Putamen (tissue), 1 donor: Measurements from ENCODE around the gene NCAPG.
"Not testable (repeated sequence)": the region's sequence is repeated elsewhere in the genome, so short reads cannot be mapped to it uniquely, and the experiment has no call there.

Experiments
- DNase-seq: peaks from one replicate; pipeline ENCODE4 v3.0.0-alpha.2; 2016; ENCODE audit warnings: low spot score

The NCAPG gene

GRCh38 chr4:17788956-17789355 is 21.8 kb upstream of the NCAPG start:
- no peak for DNase-seq

- no peak for DNase-seq
Measured at GRCh38 chr4:17794730-17795129, 16.0 kb upstream of the NCAPG start.

GRCh38 chr4:17797808-17798207 is 13.0 kb upstream of the NCAPG start:
- DNase-seq, result no peak

- DNase-seq, result no peak
Measured at GRCh38 chr4:17805580-17806155, 5.1 kb upstream of the NCAPG start.

- no peak for DNase-seq
Measured at GRCh38 chr4:17807446-17807845, 3.3 kb upstream of the NCAPG start.

- no peak for DNase-seq
Measured at GRCh38 chr4:17809667-17810066, 1.1 kb upstream of the NCAPG start.

- DNase-seq, result no peak
Measured at GRCh38 chr4:17811078-17811603, 362 bp downstream of the NCAPG start.

- no peak for DNase-seq
Measured at GRCh38 chr4:17812125-17812524, 1.3 kb downstream of the NCAPG start.

GRCh38 chr4:17812801-17813200 is 2.0 kb downstream of the NCAPG start:
- DNase-seq, result no peak

- no peak for DNase-seq
Measured at GRCh38 chr4:17814140-17814539, 3.4 kb downstream of the NCAPG start.

- no peak for DNase-seq
Measured at GRCh38 chr4:17816142-17816541, 5.4 kb downstream of the NCAPG start.

GRCh38 chr4:17817027-17817426 is 6.2 kb downstream of the NCAPG start:
- peak; percentile 43 for DNase-seq

- no peak for DNase-seq
Measured at GRCh38 chr4:17823871-17824669, 13.3 kb downstream of the NCAPG start.

- no peak for DNase-seq
Measured at GRCh38 chr4:17846266-17846665, 35.5 kb downstream of the NCAPG start.

GRCh38 chr4:17850295-17850694 is 39.5 kb downstream of the NCAPG start:
- DNase-seq, result not testable (repeated sequence)

- DNase-seq, result no peak
Measured at GRCh38 chr4:17851959-17852358, 41.2 kb downstream of the NCAPG start.

- no peak for DNase-seq
Measured at GRCh38 chr4:17854036-17854435, 43.3 kb downstream of the NCAPG start.

- no peak for DNase-seq
Measured at GRCh38 chr4:17859793-17860406, 49.1 kb downstream of the NCAPG start.

- not testable (repeated sequence) for DNase-seq
Measured at GRCh38 chr4:17861906-17862305, 51.1 kb downstream of the NCAPG start.

GRCh38 chr4:17865866-17866363 is 55.1 kb downstream of the NCAPG start:
- DNase-seq, result no peak

- no peak for DNase-seq
Measured at GRCh38 chr4:17866810-17867209, 56.0 kb downstream of the NCAPG start.

- DNase-seq, result no peak
Measured at GRCh38 chr4:17867276-17867675, 56.5 kb downstream of the NCAPG start.

- no peak for DNase-seq
Measured at GRCh38 chr4:17869327-17869726, 58.5 kb downstream of the NCAPG start.
